Measurements from ENCODE around the gene LCN10.
"Not testable (repeated sequence)": the region's sequence is repeated elsewhere in the genome, so short reads cannot be mapped to it uniquely, and the experiment has no call there.

LCN10 gene

GRCh38 chr9:136711751-136712689 lies 30.7 kb downstream of the LCN10 start, which contains the start of gene DIPK1B:
Gene DIPK1B (plus strand): TSS chr9:136712572. CDS start chr9:136712666, 94 bp downstream.
- Histone ChIP-seq H3K27me3 (replicated peaks; ENCODE audit: control insufficient read depth, insufficient read depth, low read length) (peaks cover 2% of the 10 kb centered on the region), H3K4me3 (replicated peaks; ENCODE audit: low read depth, low read length) (no peak within 1 kb of the TSS), H3K36me3 (ENCODE audit: control insufficient read depth, insufficient read depth, low read length) (no peaks in the 10 kb centered on the region)
- DNase-seq (ENCODE audit: extremely low read depth, insufficient read length): no peak
- TF ChIP-seq CTCF (IDR thresholded peaks at IDR 0.05; ENCODE audit: insufficient read depth, low read length, poor library complexity, severe bottlenecking): no peak

- not testable (repeated sequence) for DNase-seq (ENCODE audit: extremely low read depth, insufficient read length); H3K27me3 ChIP-seq (replicated peaks; ENCODE audit: control insufficient read depth, insufficient read depth, low read length); H3K36me3 ChIP-seq (ENCODE audit: control insufficient read depth, insufficient read depth, low read length); H3K4me3 ChIP-seq (replicated peaks; ENCODE audit: low read depth, low read length)
Measured at GRCh38 chr9:136711219-136711648, 31.5 kb downstream of the LCN10 start.

GRCh38 chr9:136710543-136710942 lies 32.2 kb downstream of the LCN10 start:
- no peaks in the 10 kb centered on the region for H3K36me3 ChIP-seq (ENCODE audit: control insufficient read depth, insufficient read depth, low read length)
- H3K27me3 ChIP-seq (replicated peaks; ENCODE audit: control insufficient read depth, insufficient read depth, low read length): peaks cover 2% of the 10 kb centered on the region
- no peak overlapping the region for H3K4me3 ChIP-seq (replicated peaks; ENCODE audit: low read depth, low read length)
- DNase-seq (ENCODE audit: extremely low read depth, insufficient read length): no peak
- no peak for TF ChIP-seq CTCF (IDR thresholded peaks at IDR 0.05; ENCODE audit: insufficient read depth, low read length, poor library complexity, severe bottlenecking)

- H3K36me3 ChIP-seq (ENCODE audit: control insufficient read depth, insufficient read depth, low read length): no peaks in the 10 kb centered on the region
- no peak for TF ChIP-seq CTCF (IDR thresholded peaks at IDR 0.05; ENCODE audit: insufficient read depth, low read length, poor library complexity, severe bottlenecking)
- H3K4me3 ChIP-seq (replicated peaks; ENCODE audit: low read depth, low read length): no peak overlapping the region
- no peak for DNase-seq (ENCODE audit: extremely low read depth, insufficient read length)
- peaks cover 2% of the 10 kb centered on the region for H3K27me3 ChIP-seq (replicated peaks; ENCODE audit: control insufficient read depth, insufficient read depth, low read length)
Measured at GRCh38 chr9:136709454-136710109, 33.2 kb downstream of the LCN10 start.

- Histone ChIP-seq H3K36me3 (ENCODE audit: control insufficient read depth, insufficient read depth, low read length) (no peaks in the 10 kb centered on the region), H3K4me3 (replicated peaks; ENCODE audit: low read depth, low read length) (no peak overlapping the region), H3K27me3 (replicated peaks; ENCODE audit: control insufficient read depth, insufficient read depth, low read length) (no peaks in the 10 kb centered on the region; the same call in 1 of the 2 replicates)
- TF ChIP-seq CTCF (IDR thresholded peaks at IDR 0.05; ENCODE audit: insufficient read depth, low read length, poor library complexity, severe bottlenecking): no peak
- no peak for DNase-seq (ENCODE audit: extremely low read depth, insufficient read length)
Measured at GRCh38 chr9:136707849-136708517, 34.8 kb downstream of the LCN10 start.
